Upper lobe of left lung (tissue), 4 donors: ENCODE data around the gene RSPRY1.

ENCODE experiments used
- EP300 ChIP-seq, 4 donors: sonication (generic); formaldehyde crosslinking; IDR thresholded peaks; one replicate each; pipeline ENCODE4 v1.5.1; 2017; ENCODE audit warnings: antibody characterized with exemption in 4 of 4, control low read depth in 2 of 4
- POLR2AphosphoS5 ChIP-seq, 2 donors: sonication (generic); formaldehyde crosslinking; IDR thresholded peaks; one replicate each; pipeline ENCODE4 v1.5.1; 2017; ENCODE audit warnings: antibody characterized with exemption in 2 of 2
- TF ChIP-seq, protein P1 (sequence below), 6 experiments: fragments of 450-650 bp in 4 of 6; fragments of 200-600 bp in 2 of 6; sonication (generic) in 2 of 6; IDR thresholded peaks; one replicate each; pipeline ENCODE4 v1.5.1; 2016 to 2019; ENCODE audit warnings: antibody characterized with exemption in 6 of 6

DNA sequence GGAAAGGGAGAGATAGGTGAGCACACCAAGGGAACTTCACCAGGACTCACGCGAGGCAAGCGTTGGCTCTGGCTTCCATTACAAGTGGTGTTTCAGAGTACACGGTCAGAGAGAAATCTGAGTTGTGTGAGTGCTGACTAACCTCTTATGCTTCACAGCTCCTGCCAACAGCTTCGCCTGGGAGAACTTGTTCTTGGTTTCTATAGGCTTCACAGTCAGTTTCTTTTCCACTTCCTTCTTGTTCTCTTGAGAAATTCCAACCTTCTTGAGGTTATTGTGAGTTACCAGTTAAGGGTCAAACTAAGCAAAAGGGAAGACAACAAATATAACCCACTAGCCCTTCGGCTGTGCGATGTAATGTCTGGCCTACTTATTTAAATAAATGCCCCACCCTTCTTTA is 19.2 kb upstream of the RSPRY1 start:
- TF ChIP-seq, protein P1, sequence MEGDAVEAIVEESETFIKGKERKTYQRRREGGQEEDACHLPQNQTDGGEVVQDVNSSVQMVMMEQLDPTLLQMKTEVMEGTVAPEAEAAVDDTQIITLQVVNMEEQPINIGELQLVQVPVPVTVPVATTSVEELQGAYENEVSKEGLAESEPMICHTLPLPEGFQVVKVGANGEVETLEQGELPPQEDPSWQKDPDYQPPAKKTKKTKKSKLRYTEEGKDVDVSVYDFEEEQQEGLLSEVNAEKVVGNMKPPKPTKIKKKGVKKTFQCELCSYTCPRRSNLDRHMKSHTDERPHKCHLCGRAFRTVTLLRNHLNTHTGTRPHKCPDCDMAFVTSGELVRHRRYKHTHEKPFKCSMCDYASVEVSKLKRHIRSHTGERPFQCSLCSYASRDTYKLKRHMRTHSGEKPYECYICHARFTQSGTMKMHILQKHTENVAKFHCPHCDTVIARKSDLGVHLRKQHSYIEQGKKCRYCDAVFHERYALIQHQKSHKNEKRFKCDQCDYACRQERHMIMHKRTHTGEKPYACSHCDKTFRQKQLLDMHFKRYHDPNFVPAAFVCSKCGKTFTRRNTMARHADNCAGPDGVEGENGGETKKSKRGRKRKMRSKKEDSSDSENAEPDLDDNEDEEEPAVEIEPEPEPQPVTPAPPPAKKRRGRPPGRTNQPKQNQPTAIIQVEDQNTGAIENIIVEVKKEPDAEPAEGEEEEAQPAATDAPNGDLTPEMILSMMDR (IDR thresholded peaks at IDR 0.05): no peak
- TF ChIP-seq POLR2AphosphoS5 (IDR thresholded peaks at IDR 0.05) (peak; percentile 23 to 29), EP300 (IDR thresholded peaks at IDR 0.05) (peak in 1 of 4 donors; percentile 31)
